ENCODE results near the gene NCKAP5. TPM values are rescaled to one million over a fixed set of nuclear protein-coding genes. Genes with fewer than 3 reads are reported as not detected.

The NCKAP5 gene
- total and polyA plus RNA-seq, 2 experiments from 2014 or later, result 0.65 to 0.86 TPM

DNA sequence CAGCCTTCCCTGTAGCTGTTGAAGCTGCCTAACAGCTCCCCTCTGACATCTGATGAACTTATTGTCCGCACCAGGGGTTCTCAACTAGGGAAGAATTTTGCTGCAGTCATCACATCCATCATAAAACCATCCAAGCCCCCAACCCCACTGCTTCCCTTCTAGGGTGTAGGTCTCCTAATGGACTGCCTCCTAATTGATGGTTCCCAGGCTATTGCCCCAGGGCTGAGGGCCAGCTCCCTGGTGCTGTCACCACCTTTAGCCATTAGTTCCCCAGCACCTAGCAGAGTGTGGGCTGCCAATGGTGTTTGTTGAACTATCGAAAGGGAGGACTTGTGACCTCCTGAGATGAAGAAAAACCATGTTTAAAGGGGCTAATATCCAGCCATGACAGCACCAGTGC, 125.9 kb downstream of the NCKAP5 start:
- Histone ChIP-seq H3K4me3 (no peak overlapping the region), H3K79me2 (ENCODE audit: insufficient read depth) (no peaks in the 10 kb centered on the region), H3K4me2 (ENCODE audit: unreplicated experiment) (no peak overlapping the region), H3K4me1 (ENCODE audit: insufficient read depth) (no peaks in the 10 kb centered on the region), H3K9ac (no peak overlapping the region), H2AFZ (no peak overlapping the region), H3K9me3 (ENCODE audit: low read depth) (no peaks in the 10 kb centered on the region), H3K9me2 (ENCODE audit: insufficient read depth) (no peaks in the 10 kb centered on the region), H3F3A (ENCODE audit: insufficient read depth) (no peaks in the 10 kb centered on the region), H4K20me1 (ENCODE audit: insufficient read depth) (no peaks in the 10 kb centered on the region), H3K27ac (no peak overlapping the region), H3K36me3 (ENCODE audit: low read depth) (no peaks in the 10 kb centered on the region), H3K27me3 (replicated peaks; ENCODE audit: insufficient read depth) (no peaks in the 10 kb centered on the region)
- in situ Hi-C loops (cut with MboI), result no loop called here
- WGBS, 2 experiments (ENCODE audit: low coverage in 1 of 2, low lambda C conversion rate in 2 of 2, missing lambda C conversion rate in 2 of 2), result 63 to 75% methylated on average over 2 of the region's 2 CpGs
- TF ChIP-seq EZH2phosphoT487 (IDR thresholded peaks at IDR 0.05; ENCODE audit: insufficient read depth, low read depth) (no peak), EZH2 (IDR thresholded peaks at IDR 0.05; ENCODE audit: insufficient read depth, poor library complexity, severe bottlenecking) (no peak)
- no peak for DNase-seq

DNA sequence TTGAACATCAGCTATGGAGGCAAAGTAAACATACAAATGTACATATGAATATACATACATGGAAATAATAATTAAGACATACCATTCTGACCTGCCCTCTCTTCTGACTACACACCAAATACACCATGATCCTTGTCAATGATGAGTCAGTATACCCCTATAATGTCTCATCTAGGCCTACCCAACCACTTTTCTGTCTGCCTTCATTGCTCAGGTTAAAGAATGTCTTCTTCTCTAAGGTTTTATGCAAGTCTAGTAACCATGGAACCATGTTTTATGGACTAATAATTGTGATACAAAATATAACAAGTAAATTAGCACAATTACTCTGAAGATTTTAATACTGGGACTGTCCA, 128.7 kb downstream of the NCKAP5 start:
- no peaks in the 10 kb centered on the region for H3K9me2 ChIP-seq (ENCODE audit: insufficient read depth)
- no peaks in the 10 kb centered on the region for H4K20me1 ChIP-seq (ENCODE audit: insufficient read depth)
- no peak overlapping the region for H3K27ac ChIP-seq
- TF ChIP-seq EZH2 (IDR thresholded peaks at IDR 0.05; ENCODE audit: insufficient read depth, poor library complexity, severe bottlenecking) (no peak), EZH2phosphoT487 (IDR thresholded peaks at IDR 0.05; ENCODE audit: insufficient read depth, low read depth) (no peak)
- H3F3A ChIP-seq (ENCODE audit: insufficient read depth), result 0 out of 2 replicates have a peak, but pooled peaks cover 5% of the 10 kb centered on the region
- peaks cover 8% of the 10 kb centered on the region for H3K4me1 ChIP-seq (ENCODE audit: insufficient read depth)
- H3K27me3 ChIP-seq (replicated peaks; ENCODE audit: insufficient read depth), result no peaks in the 10 kb centered on the region
- H3K4me3 ChIP-seq, result no peak overlapping the region
- H3K9ac ChIP-seq, result no peak overlapping the region
- H3K79me2 ChIP-seq (ENCODE audit: insufficient read depth), result no peaks in the 10 kb centered on the region
- no peaks in the 10 kb centered on the region for H3K36me3 ChIP-seq (ENCODE audit: low read depth)
- no peak for DNase-seq
- no peaks in the 10 kb centered on the region for H3K9me3 ChIP-seq (ENCODE audit: low read depth)
- in situ Hi-C loops (cut with MboI), result no loop called here
- no peak overlapping the region for H2AFZ ChIP-seq
- H3K4me2 ChIP-seq (ENCODE audit: unreplicated experiment), result no peak overlapping the region

DNA sequence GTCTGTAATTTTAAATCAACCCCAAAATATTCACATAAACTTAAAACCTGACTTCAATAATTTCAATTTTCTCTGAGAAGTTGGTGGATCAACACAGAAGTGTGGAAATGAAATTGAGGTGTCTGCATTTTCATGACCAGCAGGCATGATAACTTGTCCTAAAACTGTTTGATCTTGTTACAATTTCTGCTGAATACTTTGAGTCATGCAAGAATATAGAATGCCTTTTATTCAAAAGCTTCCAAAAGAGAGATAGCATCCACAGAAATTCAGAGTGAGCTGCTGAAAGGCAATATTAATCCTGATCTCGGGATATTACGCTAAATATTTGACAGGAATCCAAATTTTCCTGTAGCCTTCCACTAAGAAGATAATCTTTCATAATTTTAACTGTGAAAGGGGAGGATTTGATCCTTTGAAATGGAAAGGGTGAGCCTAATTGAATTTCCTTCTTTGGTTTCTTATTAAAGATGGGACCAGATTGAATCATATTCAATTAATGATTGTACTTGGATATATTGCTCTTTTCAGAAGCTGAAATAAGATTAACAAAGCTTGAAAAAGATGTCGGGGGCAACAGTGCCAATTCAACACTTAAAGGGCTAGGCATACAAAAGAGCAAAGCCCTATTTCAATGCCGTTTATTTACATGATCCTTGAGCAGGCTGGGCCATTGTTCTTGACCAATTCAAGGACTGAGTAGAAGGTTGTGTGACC, 129.3 kb downstream of the NCKAP5 start:
- Histone ChIP-seq H3F3A (ENCODE audit: insufficient read depth) (0 out of 2 replicates have a peak, but pooled peaks cover 5% of the 10 kb centered on the region), H3K4me2 (ENCODE audit: unreplicated experiment) (no peak overlapping the region), H4K20me1 (ENCODE audit: insufficient read depth) (no peaks in the 10 kb centered on the region), H3K9ac (no peak overlapping the region), H3K79me2 (ENCODE audit: insufficient read depth) (no peaks in the 10 kb centered on the region), H3K9me2 (ENCODE audit: insufficient read depth) (no peaks in the 10 kb centered on the region), H2AFZ (no peak overlapping the region), H3K4me1 (ENCODE audit: insufficient read depth) (peaks cover 12% of the 10 kb centered on the region), H3K9me3 (ENCODE audit: low read depth) (no peaks in the 10 kb centered on the region), H3K27ac (no peak overlapping the region), H3K27me3 (replicated peaks; ENCODE audit: insufficient read depth) (no peaks in the 10 kb centered on the region), H3K36me3 (ENCODE audit: low read depth) (no peaks in the 10 kb centered on the region), H3K4me3 (no peak overlapping the region)
- WGBS, 2 experiments (ENCODE audit: low coverage in 1 of 2, low lambda C conversion rate in 2 of 2, missing lambda C conversion rate in 2 of 2), result 62 to 63% methylated on average over 4 of the region's 4 CpGs
- TF ChIP-seq EZH2phosphoT487 (IDR thresholded peaks at IDR 0.05; ENCODE audit: insufficient read depth, low read depth), result no peak
- TF ChIP-seq EZH2 (IDR thresholded peaks at IDR 0.05; ENCODE audit: insufficient read depth, poor library complexity, severe bottlenecking), result no peak
- DNase-seq, result no peak
- in situ Hi-C loops (cut with MboI), result no loop called here

DNA sequence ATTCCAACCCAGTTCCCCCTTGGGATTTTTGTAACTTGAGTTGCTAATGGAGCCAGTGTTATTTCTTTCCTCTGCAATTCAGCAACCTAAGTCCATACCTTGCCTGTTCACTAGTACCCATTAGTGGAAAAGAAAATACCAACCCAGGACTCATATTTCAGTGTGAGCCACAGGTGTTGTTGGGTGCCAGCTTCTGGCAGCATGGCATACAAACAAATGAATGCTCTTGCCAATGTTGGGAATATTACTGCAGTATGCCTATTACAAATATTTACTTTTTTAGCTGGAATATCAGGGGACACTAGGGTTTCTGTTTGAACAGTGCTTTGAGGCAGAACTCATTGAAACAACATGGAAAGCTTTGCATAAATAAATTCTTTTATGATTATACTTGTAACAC, 130.2 kb downstream of the NCKAP5 start:
- no peak overlapping the region for H3K9ac ChIP-seq
- H3K36me3 ChIP-seq (ENCODE audit: low read depth), result no peaks in the 10 kb centered on the region
- no peak for DNase-seq
- H3K4me1 ChIP-seq (ENCODE audit: insufficient read depth), result peaks cover 18% of the 10 kb centered on the region
- H3K4me2 ChIP-seq (ENCODE audit: unreplicated experiment), result no peak overlapping the region
- H3K79me2 ChIP-seq (ENCODE audit: insufficient read depth), result no peaks in the 10 kb centered on the region
- in situ Hi-C loops (cut with MboI), result no loop called here
- H3K27ac ChIP-seq, result no peak overlapping the region
- no peak for TF ChIP-seq EZH2phosphoT487 (IDR thresholded peaks at IDR 0.05; ENCODE audit: insufficient read depth, low read depth)
- TF ChIP-seq EZH2 (IDR thresholded peaks at IDR 0.05; ENCODE audit: insufficient read depth, poor library complexity, severe bottlenecking), result no peak
- H3F3A ChIP-seq (ENCODE audit: insufficient read depth), result 0 out of 2 replicates have a peak, but pooled peaks cover 5% of the 10 kb centered on the region
- no peak overlapping the region for H3K4me3 ChIP-seq
- no peaks in the 10 kb centered on the region for H3K27me3 ChIP-seq (replicated peaks; ENCODE audit: insufficient read depth)
- no peaks in the 10 kb centered on the region for H4K20me1 ChIP-seq (ENCODE audit: insufficient read depth)
- no peaks in the 10 kb centered on the region for H3K9me3 ChIP-seq (ENCODE audit: low read depth)
- H2AFZ ChIP-seq, result no peak overlapping the region
- H3K9me2 ChIP-seq (ENCODE audit: insufficient read depth), result no peaks in the 10 kb centered on the region

DNA sequence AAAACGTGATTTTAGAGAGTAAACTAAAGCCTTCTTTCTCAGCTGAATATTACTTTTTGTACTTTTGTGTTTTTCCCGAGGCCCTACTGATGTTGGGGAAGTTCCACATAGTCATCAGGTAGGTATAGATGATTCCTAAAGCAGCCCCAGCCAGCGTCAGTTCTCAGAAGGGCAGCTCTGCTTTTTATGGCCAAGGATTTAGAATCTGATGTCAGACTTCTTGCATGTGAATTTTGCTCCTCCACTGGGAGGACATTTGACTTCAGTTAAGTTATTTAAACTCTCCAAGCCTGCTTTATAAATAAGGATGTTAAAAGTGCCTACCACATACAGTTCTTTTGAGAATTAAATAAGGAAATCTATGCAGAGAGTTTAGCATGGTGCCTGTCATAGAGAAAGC, 130.8 kb downstream of the NCKAP5 start:
- H2AFZ ChIP-seq, result no peak overlapping the region
- no peaks in the 10 kb centered on the region for H3K9me3 ChIP-seq (ENCODE audit: low read depth)
- no peak for DNase-seq
- 33 to 39% methylated on average over 3 of the region's 3 CpGs for WGBS, 2 experiments (ENCODE audit: low coverage in 1 of 2, low lambda C conversion rate in 2 of 2, missing lambda C conversion rate in 2 of 2)
- no peak overlapping the region for H3K9ac ChIP-seq
- H3F3A ChIP-seq (ENCODE audit: insufficient read depth), result 0 out of 2 replicates have a peak, but pooled peaks cover 5% of the 10 kb centered on the region
- no peaks in the 10 kb centered on the region for H3K36me3 ChIP-seq (ENCODE audit: low read depth)
- no peak overlapping the region for H3K4me2 ChIP-seq (ENCODE audit: unreplicated experiment)
- no peak overlapping the region for H3K27ac ChIP-seq
- no peaks in the 10 kb centered on the region for H3K27me3 ChIP-seq (replicated peaks; ENCODE audit: insufficient read depth)
- H3K4me3 ChIP-seq, result no peak overlapping the region
- in situ Hi-C loops (cut with MboI), result no loop called here
- H4K20me1 ChIP-seq (ENCODE audit: insufficient read depth), result no peaks in the 10 kb centered on the region
- no peaks in the 10 kb centered on the region for H3K9me2 ChIP-seq (ENCODE audit: insufficient read depth)
- no peak for TF ChIP-seq EZH2phosphoT487 (IDR thresholded peaks at IDR 0.05; ENCODE audit: insufficient read depth, low read depth)
- no peak for TF ChIP-seq EZH2 (IDR thresholded peaks at IDR 0.05; ENCODE audit: insufficient read depth, poor library complexity, severe bottlenecking)
- H3K79me2 ChIP-seq (ENCODE audit: insufficient read depth), result no peaks in the 10 kb centered on the region
- H3K4me1 ChIP-seq (ENCODE audit: insufficient read depth), result peaks cover 18% of the 10 kb centered on the region

All from GM23248 (cell line).